GM12872 (cell line): ENCODE measurements around the gene NADK.

Source experiments
- CTCF ChIP-seq: IDR thresholded peaks from 3 replicates; pipeline ENCODE4 v1.5.1; 2011; ENCODE audit warnings: low read depth, mild to moderate bottlenecking, low read length, moderate library complexity; ENCODE audit not compliant: insufficient read depth

Gene NADK

GRCh38 chr1:1777950-1778662 is at the start of gene NADK:
TSS of gene NADK (minus strand) at chr1:1778470. CDS start at chr1:1765406, 13,064 bp downstream.
- TF ChIP-seq CTCF, result no peak

GRCh38 chr1:1827089-1827848 is 49.0 kb upstream of the NADK start:
- TF ChIP-seq CTCF, result no peak

GRCh38 chr1:1826356-1827088 is 48.3 kb upstream of the NADK start:
- TF ChIP-seq CTCF, result no peak

GRCh38 chr1:1825217-1825616 is 46.9 kb upstream of the NADK start:
- TF ChIP-seq CTCF, result no peak

GRCh38 chr1:1819762-1820161 is 41.5 kb upstream of the NADK start:
- no peak for TF ChIP-seq CTCF

GRCh38 chr1:1817221-1817620 is 39.0 kb upstream of the NADK start:
- TF ChIP-seq CTCF, result no peak

- no peak for TF ChIP-seq CTCF
These were observed 37.5 kb upstream of the NADK start for GRCh38 chr1:1815606-1816281.
